OCI-LY7 (cell line): ENCODE results near the gene GATA3. TPM values are rescaled to one million over a fixed set of nuclear protein-coding genes. Genes with fewer than 3 reads are reported as not detected.

Source experiments
- BruUV-seq: library from RNA; stranded (reverse); fragments of 400-500 nt; replicated peaks from 2 replicates; lab custom pipeline; 2021; lab: Mats Ljungman, UMichigan
- CTCF ChIA-PET: fragments of 300-600 bp; sonication (Branson Sonifier 250); formaldehyde crosslinking; loops from one replicate; lab custom pipeline; 2022; ENCODE audit warnings: antibody characterized with exemption; ENCODE audit not compliant: unreplicated experiment; lab: Charles Lee
- POLR2A ChIA-PET: fragments of 300-600 bp; sonication (Branson Sonifier 250); formaldehyde crosslinking; loops from one replicate; lab custom pipeline; 2022; ENCODE audit warnings: antibody characterized with exemption; lab: Charles Lee
- DNase-seq: peaks from one replicate; pipeline ENCODE4 v3.0.0-alpha.2; 2015; ENCODE audit warnings: low spot score
- H2AFZ ChIP-seq: fragments of 200-600 bp; sonication (generic), shearing (Covaris generic); 2 replicates; pipeline ENCODE4 v1.6.1; 2014; ENCODE audit warnings: mild to moderate bottlenecking, antibody characterized with exemption, low read length, moderate library complexity
- H3K27ac ChIP-seq: fragments of 200-600 bp; sonication (generic); 2 replicates; pipeline ENCODE4 v1.5.1; 2014; ENCODE audit warnings: mixed run types, low read depth, mild to moderate bottlenecking, moderate library complexity, low read length, inconsistent platforms; ENCODE audit not compliant: poor library complexity, severe bottlenecking
- H3K36me3 ChIP-seq: fragments of 200-600 bp; sonication (generic); 2 replicates; pipeline ENCODE4 v1.6.1; 2014; ENCODE audit warnings: mild to moderate bottlenecking, antibody characterized with exemption, low read length, moderate library complexity, mixed read lengths; ENCODE audit not compliant: insufficient read depth
- H3K4me1 ChIP-seq: fragments of 200-600 bp; sonication (generic); 2 replicates; pipeline ENCODE4 v1.5.1; 2014; ENCODE audit warnings: mild to moderate bottlenecking, low read length; ENCODE audit not compliant: insufficient read depth, poor library complexity, severe bottlenecking
- H3K4me2 ChIP-seq: fragments of 200-600 bp; sonication (generic); 2 replicates; pipeline ENCODE4 v1.6.1; 2014; ENCODE audit warnings: mild to moderate bottlenecking, low read length
- H3K4me3 ChIP-seq: fragments of 200-600 bp; sonication (generic); 2 replicates; pipeline ENCODE4 v1.5.1; 2014; ENCODE audit warnings: mild to moderate bottlenecking, low read depth, low read length; ENCODE audit not compliant: poor library complexity, severe bottlenecking
- H3K79me2 ChIP-seq: fragments of 200-600 bp; sonication (generic); 2 replicates; pipeline ENCODE4 v1.6.1; 2016; ENCODE audit warnings: low read depth, mild to moderate bottlenecking, low read length, moderate library complexity, mixed read lengths; ENCODE audit not compliant: insufficient read depth
- H3K9me2 ChIP-seq: fragments of 200-600 bp; sonication (generic); 2 replicates; pipeline ENCODE4 v1.6.1; 2016; ENCODE audit warnings: mild to moderate bottlenecking, low read length, mixed read lengths; ENCODE audit not compliant: insufficient read depth
- H3K9me3 ChIP-seq: fragments of 200-600 bp; sonication (generic); 2 replicates; pipeline ENCODE4 v1.6.1; 2014; ENCODE audit warnings: mild to moderate bottlenecking, mixed run types, low read length, mixed read lengths
- H4K20me1 ChIP-seq: fragments of 200-600 bp; sonication (generic); 2 replicates; pipeline ENCODE4 v1.6.1; 2014; ENCODE audit warnings: mild to moderate bottlenecking, antibody characterized with exemption, low read length, moderate library complexity, mixed read lengths; ENCODE audit not compliant: insufficient read depth
- CTCF ChIP-seq: fragments of 200-600 bp; sonication (generic); conservative IDR thresholded peaks from 2 replicates; pipeline ENCODE4 v1.5.1; 2014; ENCODE audit warnings: mild to moderate bottlenecking, antibody characterized with exemption, low read length, moderate library complexity, mixed read lengths
- EZH2phosphoT487 ChIP-seq: fragments of 200-600 bp; sonication (generic); IDR thresholded peaks from 2 replicates; pipeline ENCODE4 v1.6.1; 2018; ENCODE audit warnings: low read depth, borderline replicate concordance, mild to moderate bottlenecking, mixed run types, antibody characterized with exemption, low read length, moderate library complexity, mixed read lengths
- intact Hi-C: fragments of 100-400 bp; cut with micrococcal nuclease; formaldehyde crosslinking; loops from one replicate; pipeline ENCODE4 v1.10.0; 2022; ENCODE audit not compliant: unreplicated experiment
- total RNA-seq, 2 experiments: library from RNA; depleted of rRNA in 1 of 2; stranded (reverse); fragments of >200 nt in 1 of 2; shearing (Covaris generic) in 1 of 2; gene quantifications; 2 replicates each; pipeline ENCODE4 v1.2.3, GENCODE V29; 2014 to 2022

GATA3 gene
- total RNA-seq, 2 experiments from 2014 or later = not detected

- H2AFZ ChIP-seq = no peak overlapping the region
- no peaks in the 10 kb centered on the region for H3K4me1 ChIP-seq
- intact Hi-C loops = loop anchor here (10.0 kb wide), 1 partner anchor 1155 kb away; no protein-coding TSS in a partner anchor
- no peak overlapping the region for H3K4me2 ChIP-seq
- no TSS peak for BruUV-seq
- H3K79me2 ChIP-seq = no peaks in the 10 kb centered on the region
- H3K27ac ChIP-seq = no peak overlapping the region
- no peaks in the 10 kb centered on the region for H3K9me3 ChIP-seq
- no peak overlapping the region for H3K4me3 ChIP-seq
- TF ChIP-seq CTCF (no peak), EZH2phosphoT487 (no peak)
- H4K20me1 ChIP-seq = no peaks in the 10 kb centered on the region
- no peak for DNase-seq
- ChIA-PET POLR2A (no interaction called here), CTCF (no interaction called here)
- no peaks in the 10 kb centered on the region for H3K36me3 ChIP-seq
- H3K9me2 ChIP-seq = no peaks in the 10 kb centered on the region
These were observed 4.5 kb upstream of the GATA3 start for GRCh38 chr10:8049865-8050555.

GRCh38 chr10:8050556-8051108 lies 3.9 kb upstream of the GATA3 start:
- Histone ChIP-seq H3K36me3 (no peaks in the 10 kb centered on the region), H4K20me1 (no peaks in the 10 kb centered on the region), H3K9me2 (no peaks in the 10 kb centered on the region), H3K27ac (no peak overlapping the region), H3K79me2 (no peaks in the 10 kb centered on the region), H2AFZ (no peak overlapping the region), H3K4me3 (no peak overlapping the region), H3K9me3 (no peaks in the 10 kb centered on the region), H3K4me2 (no peak overlapping the region), H3K4me1 (no peaks in the 10 kb centered on the region)
- no peak for DNase-seq
- intact Hi-C loops = loop anchor here (10.0 kb wide), 1 partner anchor 1154 kb away; no protein-coding TSS in a partner anchor
- no TSS peak for BruUV-seq
- CTCF ChIA-PET = no interaction called here
- TF ChIP-seq EZH2phosphoT487 (no peak), CTCF (no peak)
- POLR2A ChIA-PET = no interaction called here
